KOPT-K1 (cell line): ENCODE data around the gene DLGAP1.
"Not testable (repeated sequence)": the region's sequence is repeated elsewhere in the genome, so short reads cannot be mapped to it uniquely, and the experiment has no call there.

Source experiments
- H3K27ac ChIP-seq: fragments of 200-600 bp; sonication (generic); 2 replicates; pipeline ENCODE4 v1.5.1; 2016; ENCODE audit warnings: antibody characterized with exemption, mild to moderate bottlenecking, low read depth, low read length; ENCODE audit not compliant: poor library complexity, severe bottlenecking
- H3K36me3 ChIP-seq: fragments of 200-600 bp; sonication (generic); 2 replicates; pipeline ENCODE4 v1.5.1; 2017; ENCODE audit warnings: antibody characterized with exemption, mild to moderate bottlenecking, low read length, moderate library complexity; ENCODE audit not compliant: insufficient read depth
- H3K9me3 ChIP-seq: fragments of 200-600 bp; sonication (generic); 2 replicates; pipeline ENCODE4 v1.5.1; 2017; ENCODE audit warnings: antibody characterized with exemption, low read length, mild to moderate bottlenecking; ENCODE audit not compliant: insufficient read depth, poor library complexity, severe bottlenecking

DLGAP1 gene

DNA sequence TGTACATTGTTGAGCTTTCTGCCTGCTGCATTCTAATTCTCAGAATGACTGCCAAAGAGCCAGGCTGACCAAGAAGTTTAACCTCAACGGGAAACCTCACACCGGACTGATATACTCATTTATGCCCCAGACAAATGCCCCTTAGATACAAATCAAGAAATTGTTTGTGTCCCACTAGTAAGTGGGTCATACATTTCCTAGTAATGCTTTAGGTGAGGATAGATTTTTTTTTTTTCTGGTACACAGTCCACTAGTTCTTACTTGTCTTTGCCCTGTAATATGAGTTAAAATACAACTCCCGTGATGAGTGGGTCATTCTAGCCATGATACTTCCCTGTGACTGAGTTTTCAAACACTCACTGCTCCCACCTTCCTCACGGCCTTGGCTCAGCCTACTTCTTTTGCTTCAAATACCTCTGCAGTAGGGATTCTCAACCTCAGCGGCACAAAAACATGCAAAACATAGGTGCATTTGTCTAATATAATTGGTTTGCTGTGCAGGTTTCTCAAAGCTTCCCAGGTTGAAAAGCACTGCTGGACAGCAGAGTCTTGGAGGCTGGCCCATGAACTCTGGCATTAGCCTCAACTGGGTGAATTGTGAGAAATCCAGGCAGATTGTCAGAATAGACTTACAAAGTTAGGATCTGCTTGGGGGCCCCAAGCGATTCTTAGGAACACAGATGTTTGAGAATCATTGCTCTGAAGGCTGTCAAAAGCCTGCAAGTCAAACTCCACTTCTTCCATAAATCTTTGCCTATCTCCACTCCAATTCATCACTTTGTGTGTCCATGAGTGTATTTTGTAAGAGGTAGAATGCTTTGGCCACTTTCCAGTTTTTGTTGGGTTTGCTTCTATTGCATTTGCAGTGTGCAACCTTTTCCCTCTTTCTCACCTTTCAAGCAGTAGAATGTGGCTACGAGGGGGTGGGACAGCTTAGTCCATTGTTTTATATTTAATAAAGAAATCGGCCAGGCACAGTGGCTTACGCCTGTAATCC, 969.7 kb downstream of the DLGAP1 start:
- Histone ChIP-seq H3K36me3 (no peaks in the 10 kb centered on the region), H3K9me3 (no peaks in the 10 kb centered on the region), H3K27ac (no peak overlapping the region)

DNA sequence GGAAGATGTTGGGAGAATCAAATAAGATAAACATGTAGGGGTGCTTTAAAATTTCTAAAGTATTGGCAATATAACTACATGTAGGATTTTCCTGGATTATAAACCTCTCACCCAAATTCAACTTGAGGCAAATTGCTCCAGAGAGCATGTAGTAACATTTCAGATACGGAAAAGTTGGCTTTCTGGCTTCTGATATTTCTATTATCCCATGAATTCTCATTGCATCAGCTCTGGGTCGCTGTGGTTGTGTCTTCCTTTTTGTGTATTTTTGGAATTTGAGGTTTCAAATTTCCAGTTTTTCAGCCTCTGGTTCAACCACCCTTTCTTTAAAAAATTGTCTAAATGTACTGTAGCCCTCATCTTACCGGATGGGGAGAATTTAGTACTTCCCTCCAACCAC, 972.8 kb downstream of the DLGAP1 start:
- H3K9me3 ChIP-seq: no peaks in the 10 kb centered on the region
- H3K36me3 ChIP-seq: no peaks in the 10 kb centered on the region
- H3K27ac ChIP-seq: no peak overlapping the region

DNA sequence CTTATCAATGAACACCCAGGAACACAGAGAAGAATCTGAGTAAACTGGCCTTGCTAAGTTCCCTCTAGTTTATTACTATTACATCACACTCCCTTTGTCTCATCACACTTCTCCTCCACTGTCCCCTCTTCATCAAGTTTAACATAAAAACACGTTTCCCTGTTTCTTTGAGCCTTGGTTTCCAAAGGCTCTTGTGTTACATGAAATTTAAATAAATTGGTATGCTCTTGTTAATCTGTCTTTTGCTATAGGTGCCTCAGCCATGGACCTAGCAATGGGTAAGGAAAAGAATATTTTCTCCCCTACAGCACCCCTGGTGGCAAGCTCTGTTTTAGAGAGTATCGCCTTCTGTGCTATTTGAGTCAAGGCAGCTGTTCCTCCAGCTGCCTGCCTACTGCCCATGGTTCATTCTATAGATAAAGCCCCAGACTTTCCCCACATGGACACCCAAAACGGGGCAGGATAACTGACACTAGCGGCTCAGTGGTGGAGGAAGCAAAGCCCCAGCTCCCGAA, 973.4 kb downstream of the DLGAP1 start:
- Histone ChIP-seq H3K9me3 (no peaks in the 10 kb centered on the region), H3K36me3 (no peaks in the 10 kb centered on the region), H3K27ac (no peak overlapping the region)

DNA sequence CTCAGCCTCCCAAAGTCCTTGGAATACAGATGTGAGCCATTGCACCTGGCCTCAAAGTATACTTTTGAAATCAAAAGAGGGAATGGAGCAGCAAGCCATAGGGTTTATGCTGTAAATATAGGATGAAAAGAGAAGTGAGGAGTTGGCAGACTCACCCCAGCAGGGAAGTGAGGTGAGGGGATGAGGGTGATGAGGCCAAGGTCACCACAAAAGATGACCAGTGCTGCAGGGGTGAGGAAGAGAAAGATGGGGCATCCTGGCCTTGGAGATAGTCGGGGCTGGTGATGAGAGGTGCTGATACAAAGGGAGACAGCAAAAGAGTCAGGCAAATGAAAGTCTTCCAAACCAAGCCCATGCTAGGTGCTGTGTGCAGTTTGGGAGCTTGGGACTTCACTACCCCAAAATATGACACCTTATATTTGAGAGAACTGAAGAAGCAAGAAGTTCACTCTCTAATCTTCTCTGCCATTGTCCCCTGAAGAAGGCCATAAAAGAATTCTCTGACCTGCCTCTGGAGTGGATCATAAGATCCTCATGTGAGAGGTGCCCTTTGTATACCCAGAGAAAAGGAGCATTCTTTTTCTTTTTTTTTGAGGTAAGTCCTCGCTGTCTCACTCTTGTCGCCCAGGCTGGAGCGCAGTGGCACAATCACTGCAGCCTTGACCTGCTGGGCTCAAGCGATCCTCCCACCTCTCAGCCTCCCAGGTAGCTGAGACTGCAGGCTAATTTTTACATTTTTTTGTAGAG, 974.1 kb downstream of the DLGAP1 start:
- Histone ChIP-seq H3K36me3 (no peaks in the 10 kb centered on the region), H3K9me3 (no peaks in the 10 kb centered on the region), H3K27ac (no peak overlapping the region)

DNA sequence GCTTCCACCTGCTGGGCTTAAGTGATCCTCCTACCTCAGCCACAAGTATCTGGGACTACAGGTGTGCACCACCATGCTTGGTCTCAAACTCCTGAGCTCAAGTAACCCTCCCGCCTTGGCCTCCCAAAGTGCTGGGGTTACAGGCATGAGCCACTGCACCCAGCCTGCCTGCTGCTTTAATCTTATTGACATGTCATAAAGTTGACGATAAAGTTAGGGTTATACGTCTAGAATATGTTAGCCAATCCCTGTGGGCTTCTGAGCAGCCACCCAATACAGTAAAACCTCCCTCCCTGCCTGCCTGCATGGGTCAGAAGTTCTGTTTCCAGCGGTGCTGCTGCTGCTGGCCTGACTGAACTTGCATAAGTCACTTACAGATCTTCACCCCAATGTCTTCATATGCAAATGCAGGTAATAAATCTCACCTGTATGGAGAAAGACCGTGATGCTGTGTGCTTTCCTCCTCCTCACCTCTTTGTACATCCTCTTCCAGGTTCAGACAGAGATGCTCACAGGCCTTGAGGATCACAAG, 975.1 kb downstream of the DLGAP1 start:
- H3K27ac ChIP-seq: no peak overlapping the region
- no peaks in the 10 kb centered on the region for H3K9me3 ChIP-seq
- no peaks in the 10 kb centered on the region for H3K36me3 ChIP-seq

DNA sequence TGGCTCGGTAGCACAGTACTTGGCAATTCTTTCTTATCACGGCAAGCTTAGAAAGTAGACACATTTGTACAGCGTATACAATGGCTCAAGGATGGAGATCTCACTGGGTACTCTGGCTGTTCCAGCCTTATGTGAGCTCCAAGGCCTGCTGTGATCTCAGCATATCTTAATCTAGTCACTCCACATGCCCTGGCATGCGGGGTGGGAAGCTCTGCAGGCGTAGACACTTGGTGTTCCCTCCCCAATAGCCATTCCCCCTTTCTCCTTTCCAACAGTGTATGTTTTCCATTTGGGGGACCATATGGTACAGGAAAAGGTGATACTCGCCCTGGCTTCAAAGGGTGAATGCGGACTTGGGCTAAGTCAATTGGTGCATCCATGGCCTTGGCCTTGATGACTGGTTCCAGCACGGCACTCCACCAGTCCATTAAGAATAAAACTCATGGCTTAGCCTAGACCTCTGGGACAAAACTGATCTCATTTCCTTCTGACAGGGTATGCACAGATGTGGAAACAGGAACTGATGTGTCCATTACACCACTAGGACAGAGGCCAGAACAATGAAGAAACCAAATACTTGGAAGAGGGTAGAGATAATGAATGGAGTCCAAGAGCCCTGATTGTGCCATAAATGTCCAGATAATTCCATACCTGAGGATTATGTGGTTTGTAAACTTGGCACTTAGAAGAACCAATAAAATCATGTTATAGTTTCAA, 976.7 kb downstream of the DLGAP1 start:
- H3K9me3 ChIP-seq: no peaks in the 10 kb centered on the region
- no peak overlapping the region for H3K27ac ChIP-seq
- no peaks in the 10 kb centered on the region for H3K36me3 ChIP-seq

DNA sequence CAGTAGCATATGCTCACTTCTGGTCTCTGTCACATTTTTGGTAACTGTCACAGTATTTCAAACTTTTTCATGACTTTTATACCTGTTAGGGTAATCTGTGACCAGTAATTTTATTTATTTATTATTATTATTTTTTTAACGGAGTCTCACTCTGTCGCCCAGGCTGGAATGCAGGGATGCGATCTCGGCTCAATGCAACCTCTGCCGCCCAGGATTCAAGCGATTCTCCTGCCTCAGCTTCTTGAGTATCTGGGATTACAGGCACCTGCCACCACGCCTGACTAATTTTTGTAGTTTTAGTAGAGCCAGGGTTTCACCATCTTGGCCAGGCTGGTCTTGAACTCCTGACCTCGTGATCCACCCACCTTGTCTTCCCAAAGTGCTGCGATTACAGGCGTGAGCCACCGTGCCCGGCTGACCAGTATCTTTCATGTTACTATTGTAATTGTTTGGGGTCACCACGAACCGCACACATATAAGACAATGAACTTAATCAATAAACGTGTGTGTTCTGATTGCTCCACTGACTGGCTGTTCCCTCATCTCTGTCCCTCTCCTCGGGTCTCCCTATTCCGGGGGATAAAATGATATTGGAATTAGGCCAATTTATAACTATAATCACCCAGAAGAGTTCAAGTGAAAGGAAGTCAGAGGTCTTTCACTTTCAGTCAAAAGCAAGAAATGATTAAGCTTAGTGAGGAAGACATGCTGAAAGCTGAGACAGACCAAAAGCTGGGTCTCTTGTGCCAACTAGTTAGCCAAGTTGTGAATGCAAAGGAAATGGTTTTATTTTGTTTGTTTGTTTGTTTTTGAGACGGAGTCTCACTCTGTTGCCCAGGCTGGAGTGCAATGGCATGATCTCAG, 982.2 kb downstream of the DLGAP1 start:
- no peaks in the 10 kb centered on the region for H3K9me3 ChIP-seq
- no peaks in the 10 kb centered on the region for H3K36me3 ChIP-seq
- no peak overlapping the region for H3K27ac ChIP-seq

DNA sequence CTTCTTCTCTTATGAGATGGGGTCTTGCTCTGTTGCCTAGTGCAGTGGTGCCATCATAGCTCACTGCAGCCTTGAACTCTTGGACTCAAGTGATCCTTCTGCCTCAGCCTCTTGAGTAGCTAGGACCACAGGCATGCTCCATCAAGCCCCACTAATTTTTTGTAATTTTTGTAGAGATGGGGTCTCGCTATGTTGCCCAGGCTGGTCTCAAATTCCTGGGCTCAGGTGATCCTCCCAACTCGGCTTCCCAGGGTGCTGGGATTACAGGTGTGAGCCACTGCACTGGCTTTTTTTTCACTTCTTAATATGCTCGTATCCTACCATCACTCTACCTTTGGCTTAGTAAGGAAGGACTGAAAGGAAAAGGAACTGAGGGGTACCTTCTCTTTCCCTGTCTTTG, 983.0 kb downstream of the DLGAP1 start:
- not testable (repeated sequence) for H3K9me3 ChIP-seq, H3K27ac ChIP-seq, H3K36me3 ChIP-seq

DNA sequence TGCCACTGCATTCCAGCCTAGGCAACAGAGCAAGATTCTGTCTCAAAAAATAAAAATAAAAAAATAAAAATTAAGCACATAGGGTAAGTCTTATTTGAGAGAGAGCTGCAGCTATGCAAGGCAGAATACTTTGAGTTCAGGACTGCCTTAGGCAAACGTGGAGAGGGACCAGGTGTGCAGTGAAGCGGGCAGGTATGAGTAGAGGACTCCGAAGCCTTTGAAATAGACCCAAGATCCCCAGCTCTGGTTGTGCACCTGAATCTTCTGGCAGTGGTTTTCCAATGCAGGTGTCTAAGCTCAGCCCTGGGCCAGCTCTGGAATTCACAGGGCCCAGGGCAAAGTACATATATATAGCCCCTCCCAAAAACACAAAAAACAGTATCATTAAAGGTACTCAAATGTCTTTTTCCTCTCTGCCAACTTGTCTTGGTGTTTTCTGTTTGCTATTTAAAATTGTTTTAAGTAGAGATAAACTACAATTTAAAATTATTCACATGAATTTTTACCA, 983.9 kb downstream of the DLGAP1 start:
- Histone ChIP-seq H3K27ac (no peak overlapping the region), H3K36me3 (no peaks in the 10 kb centered on the region), H3K9me3 (no peaks in the 10 kb centered on the region)

DNA sequence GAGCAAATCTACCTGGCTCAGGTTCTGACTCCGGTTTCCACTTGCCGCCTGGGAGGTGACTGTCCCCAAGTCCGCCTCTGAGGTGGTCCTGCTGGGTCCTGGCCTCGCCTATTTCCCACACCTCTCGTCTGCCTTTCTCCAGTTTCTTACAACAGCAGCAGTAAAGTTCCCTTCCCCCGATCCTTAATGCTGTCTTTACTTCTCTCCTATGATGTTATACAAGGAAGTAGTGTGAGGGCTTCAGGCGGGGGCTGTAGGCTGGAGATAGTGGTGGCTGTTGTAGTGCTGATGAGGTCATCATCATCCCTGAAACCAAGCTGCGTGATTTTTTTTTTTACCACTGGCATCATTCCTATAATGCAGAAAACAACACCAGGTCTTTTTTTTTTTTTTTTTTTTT, 986.3 kb downstream of the DLGAP1 start:
- H3K27ac ChIP-seq: no peak overlapping the region
- H3K9me3 ChIP-seq: no peaks in the 10 kb centered on the region
- H3K36me3 ChIP-seq: no peaks in the 10 kb centered on the region

DNA sequence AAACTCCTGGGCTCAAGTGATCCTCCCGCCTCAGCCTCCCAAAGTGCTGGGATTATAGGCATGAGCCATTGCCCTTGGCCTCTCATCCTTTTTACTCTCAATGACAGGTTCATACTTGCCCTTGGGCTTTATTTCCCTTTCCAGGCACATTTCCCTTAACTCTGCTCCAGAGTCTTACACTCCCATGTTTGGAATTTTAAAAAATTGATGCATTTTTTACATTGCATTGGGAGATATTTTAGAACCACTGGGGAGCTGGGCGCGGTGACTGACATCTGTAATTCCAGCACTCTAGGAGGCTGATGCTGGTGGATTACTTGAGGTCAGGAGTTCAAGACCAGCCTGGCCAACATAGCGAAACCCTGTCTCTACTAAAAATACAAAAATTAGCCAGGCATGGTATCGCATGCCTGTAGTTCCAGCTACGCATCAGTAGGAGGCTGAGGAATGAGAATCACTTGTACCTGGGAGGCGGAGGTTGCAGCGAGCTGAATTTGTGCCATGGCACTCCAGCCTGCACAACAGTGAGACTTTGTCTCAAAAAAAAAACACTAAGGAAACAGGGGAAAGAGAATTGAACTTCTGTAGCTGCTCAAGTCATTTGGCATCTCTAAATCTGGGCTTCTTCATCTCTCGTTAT, 986.9 kb downstream of the DLGAP1 start:
- Histone ChIP-seq H3K9me3 (no peaks in the 10 kb centered on the region), H3K27ac (no peak overlapping the region), H3K36me3 (no peaks in the 10 kb centered on the region)

DNA sequence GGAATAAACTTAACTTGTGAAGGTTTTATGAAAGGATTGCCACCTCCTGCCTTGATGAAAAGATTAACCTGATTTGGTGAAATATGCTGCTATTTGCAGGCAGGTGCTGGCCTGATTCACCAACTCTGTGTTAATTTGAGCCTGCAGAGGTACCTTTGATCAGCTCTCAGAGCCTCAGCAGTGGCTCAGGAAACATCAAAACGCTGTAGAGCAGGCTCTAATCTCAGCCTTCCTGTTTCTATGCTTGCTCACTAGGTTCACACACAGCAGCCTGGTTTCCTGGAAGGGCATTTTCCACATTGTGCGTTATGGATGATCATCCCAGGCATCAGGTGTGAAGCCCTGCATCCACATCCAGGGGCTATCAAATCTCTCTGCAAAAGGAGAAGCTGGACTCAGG, 988.2 kb downstream of the DLGAP1 start:
- Histone ChIP-seq H3K36me3 (no peaks in the 10 kb centered on the region), H3K9me3 (peaks cover under 1% of the 10 kb centered on the region), H3K27ac (no peak overlapping the region)

DNA sequence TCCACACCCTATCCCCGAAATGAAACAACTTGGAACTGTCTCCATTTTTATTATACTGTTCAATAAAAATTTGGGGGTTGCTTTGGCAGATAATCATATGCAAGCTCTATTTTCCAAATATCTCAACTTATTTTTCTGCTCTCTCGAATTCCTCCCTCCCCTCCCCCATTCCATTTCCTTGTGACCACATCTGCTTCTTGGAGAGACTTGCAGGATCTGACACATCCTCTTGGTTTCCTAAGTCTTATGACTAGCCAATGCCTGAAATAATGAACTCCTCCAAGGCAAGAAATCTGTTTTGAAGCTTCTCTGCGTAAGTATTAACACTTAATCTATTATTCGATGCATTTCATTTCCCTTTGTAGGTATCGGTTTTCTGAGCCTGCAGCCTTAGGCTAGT, 989.1 kb downstream of the DLGAP1 start:
- no peak overlapping the region for H3K27ac ChIP-seq
- 0 out of 2 replicates have a peak, but pooled peaks cover 1% of the 10 kb centered on the region for H3K36me3 ChIP-seq
- peaks cover 8% of the 10 kb centered on the region for H3K9me3 ChIP-seq
